Measurements from ENCODE around the gene AIPL1. TPM values are rescaled to one million over a fixed set of nuclear protein-coding genes. Genes with fewer than 3 reads are reported as not detected.

Gene AIPL1
- total RNA-seq, 1 donor from 2014 or later: 0.76 TPM

DNA sequence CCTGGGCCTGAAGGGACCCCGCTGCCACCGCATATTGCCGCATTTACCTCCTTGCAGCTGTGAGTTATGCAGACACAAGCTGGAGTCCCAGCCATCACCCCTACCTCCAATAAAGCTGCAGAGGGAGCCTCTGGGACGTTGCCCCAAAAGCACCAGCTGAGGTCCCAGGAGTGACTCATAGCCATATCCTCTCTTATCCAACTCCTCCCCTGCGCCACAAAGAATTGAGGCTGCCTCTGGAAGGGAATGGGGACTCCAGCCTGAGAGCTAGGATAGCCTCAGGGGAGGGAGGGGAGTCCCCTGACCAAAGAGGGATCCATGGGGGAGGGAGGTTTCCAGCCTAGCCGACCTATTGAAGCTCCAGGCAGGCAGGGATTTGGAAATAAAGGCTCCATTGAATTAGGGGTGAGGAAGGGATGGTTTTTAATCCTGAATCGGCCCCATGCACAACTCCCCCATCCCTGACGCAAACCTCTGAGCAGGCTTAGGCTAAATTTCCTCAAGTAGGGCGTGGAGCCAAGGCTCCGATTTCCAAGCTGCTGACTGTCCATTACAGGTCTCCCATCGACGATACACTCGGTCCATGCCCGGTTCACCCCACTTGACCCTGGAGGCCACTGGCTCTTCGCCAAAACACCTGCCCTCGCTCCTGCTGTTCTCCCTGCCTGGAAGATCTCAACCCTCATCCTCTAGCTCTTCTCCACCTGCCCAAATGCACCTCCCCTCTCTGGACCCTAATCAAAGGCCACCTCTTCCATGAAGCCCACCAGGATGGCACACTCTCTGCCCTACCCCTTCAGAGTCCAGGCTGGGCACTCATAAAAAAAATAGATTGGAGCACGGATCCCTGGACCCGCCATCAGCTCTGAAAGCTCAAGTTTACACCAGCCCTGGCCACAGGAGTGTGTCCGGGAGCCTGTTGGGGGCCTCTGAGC lies 36.9 kb upstream of the AIPL1 start:
- H3K27ac Mint-ChIP-seq (ENCODE audit: unreplicated experiment): peak overlapping the region; percentile 11
- peaks cover 3% of the 10 kb centered on the region for H3K27me3 Mint-ChIP-seq (ENCODE audit: unreplicated experiment)
- H3K4me3 Mint-ChIP-seq (ENCODE audit: unreplicated experiment): no peak overlapping the region
- H3K36me3 Mint-ChIP-seq (ENCODE audit: unreplicated experiment): peaks cover 11% of the 10 kb centered on the region
- H3K4me1 Mint-ChIP-seq (ENCODE audit: low read depth, unreplicated experiment): peaks cover 9% of the 10 kb centered on the region
- TF ChIP-seq CTCF (IDR thresholded peaks at IDR 0.05; ENCODE audit: partially characterized antibody, unreplicated experiment): no peak
- DNase-seq: no peak
- H3K9me3 Mint-ChIP-seq (ENCODE audit: unreplicated experiment): peaks cover 2% of the 10 kb centered on the region

- Mint-ChIP-seq H3K4me3 (ENCODE audit: unreplicated experiment) (no peak overlapping the region), H3K27ac (ENCODE audit: unreplicated experiment) (no peak overlapping the region), H3K27me3 (ENCODE audit: unreplicated experiment) (peaks cover 5% of the 10 kb centered on the region), H3K36me3 (ENCODE audit: unreplicated experiment) (peaks cover 17% of the 10 kb centered on the region), H3K9me3 (ENCODE audit: unreplicated experiment) (peaks cover 5% of the 10 kb centered on the region), H3K4me1 (ENCODE audit: low read depth, unreplicated experiment) (peaks cover 9% of the 10 kb centered on the region)
- no peak for TF ChIP-seq CTCF (IDR thresholded peaks at IDR 0.05; ENCODE audit: partially characterized antibody, unreplicated experiment)
- DNase-seq: no peak
Observed at GRCh38 chr17:6470751-6471521, 36.0 kb upstream of the AIPL1 start.

- Mint-ChIP-seq H3K9me3 (ENCODE audit: unreplicated experiment) (peaks cover 5% of the 10 kb centered on the region), H3K4me3 (ENCODE audit: unreplicated experiment) (no peak overlapping the region), H3K36me3 (ENCODE audit: unreplicated experiment) (peaks cover 17% of the 10 kb centered on the region), H3K27me3 (ENCODE audit: unreplicated experiment) (peaks cover 7% of the 10 kb centered on the region), H3K27ac (ENCODE audit: unreplicated experiment) (no peak overlapping the region), H3K4me1 (ENCODE audit: low read depth, unreplicated experiment) (peaks cover 7% of the 10 kb centered on the region)
- no peak for TF ChIP-seq CTCF (IDR thresholded peaks at IDR 0.05; ENCODE audit: partially characterized antibody, unreplicated experiment)
- DNase-seq: no peak
Observed at GRCh38 chr17:6470146-6470718, 35.3 kb upstream of the AIPL1 start.

GRCh38 chr17:6468051-6468790 lies 33.3 kb upstream of the AIPL1 start:
- TF ChIP-seq CTCF (IDR thresholded peaks at IDR 0.05; ENCODE audit: partially characterized antibody, unreplicated experiment): no peak
- H3K27ac Mint-ChIP-seq (ENCODE audit: unreplicated experiment): no peak overlapping the region
- H3K27me3 Mint-ChIP-seq (ENCODE audit: unreplicated experiment): peaks cover 11% of the 10 kb centered on the region
- DNase-seq: no peak
- peak overlapping the region; percentile 43 for H3K4me3 Mint-ChIP-seq (ENCODE audit: unreplicated experiment)
- peaks cover 17% of the 10 kb centered on the region for H3K36me3 Mint-ChIP-seq (ENCODE audit: unreplicated experiment)
- peaks cover 5% of the 10 kb centered on the region for H3K9me3 Mint-ChIP-seq (ENCODE audit: unreplicated experiment)
- peaks cover 5% of the 10 kb centered on the region for H3K4me1 Mint-ChIP-seq (ENCODE audit: low read depth, unreplicated experiment)
